Measurements from ENCODE around the gene AMT.

DNA sequence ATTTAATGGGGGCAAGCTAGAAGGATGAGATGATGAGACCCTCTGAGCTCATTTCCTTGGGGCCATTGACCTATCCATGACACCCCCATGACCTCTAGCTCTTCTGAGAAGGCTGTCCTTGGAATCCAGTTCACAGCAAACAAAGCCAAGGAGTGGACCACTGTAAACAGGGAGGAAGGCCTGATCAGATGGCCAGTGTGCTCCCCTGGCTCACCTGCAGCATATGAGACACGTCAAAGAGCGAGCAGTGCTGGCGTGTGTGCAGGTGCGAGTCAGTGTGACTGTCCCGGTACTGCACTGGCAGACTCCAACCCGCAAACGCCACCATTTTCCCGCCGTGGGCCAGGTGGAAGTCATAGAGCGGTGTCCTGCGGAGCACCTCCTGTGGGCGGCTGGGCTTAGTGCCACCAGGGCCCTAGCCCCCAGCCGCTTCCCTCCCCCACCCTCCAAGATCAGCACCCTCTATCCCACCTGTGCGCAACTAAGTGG lies 339 bp downstream of the AMT start:
- TF ChIP-seq TAF1 (CRISPR knock-in tag; IDR thresholded peaks at IDR 0.05), result no peak; the same call in 1 of the 2 replicates
- TF ChIP-seq ZGPAT (CRISPR knock-in tag; IDR thresholded peaks at IDR 0.05), result no peak
- TF ChIP-seq RFX5 (IDR thresholded peaks at IDR 0.05; ENCODE audit: low read depth, low read length), result no peak
- TF ChIP-seq POLR2A (IDR thresholded peaks at IDR 0.05; ENCODE audit: insufficient read depth in 1 of 2, low read depth in 2 of 2, low read length in 2 of 2), result no peak
- no peak; the same call in 1 of the 2 replicates for TF ChIP-seq SNAI1 (CRISPR knock-in tag; IDR thresholded peaks at IDR 0.05; ENCODE audit: borderline replicate concordance)
- no peak for TF ChIP-seq ARNTL (CRISPR knock-in tag; IDR thresholded peaks at IDR 0.05)
- no peak for TF ChIP-seq MXI1 (IDR thresholded peaks at IDR 0.05; ENCODE audit: borderline replicate concordance, low read depth, low read length)
- TF ChIP-seq NR1H2 (CRISPR knock-in tag; IDR thresholded peaks at IDR 0.05; ENCODE audit: borderline replicate concordance, low read depth), result no peak
- TF ChIP-seq GATAD1 (CRISPR knock-in tag; IDR thresholded peaks at IDR 0.05), result no peak
- TF ChIP-seq SETDB1 (CRISPR knock-in tag; IDR thresholded peaks at IDR 0.05; ENCODE audit: borderline replicate concordance), result no peak
- no peak for TF ChIP-seq ZNF446 (CRISPR knock-in tag; IDR thresholded peaks at IDR 0.05)
- no peak for TF ChIP-seq ZNF773 (CRISPR knock-in tag; IDR thresholded peaks at IDR 0.05; ENCODE audit: borderline replicate concordance)
- no peak for TF ChIP-seq MAFK (conservative IDR thresholded peaks at IDR 0.05 in 1 of 2, IDR thresholded peaks at IDR 0.05 in 1 of 2; ENCODE audit: low read length in 2 of 2)
- no peak for TF ChIP-seq CENPT (CRISPR knock-in tag; IDR thresholded peaks at IDR 0.05; ENCODE audit: low read depth)

Data from HepG2 (cell line).